ENCODE results near the gene EXOSC1.
A peak's percentile ranks its signal among the peaks of the same experiment; 100 is the strongest.
"Not testable (repeated sequence)": the region's sequence is repeated elsewhere in the genome, so short reads cannot be mapped to it uniquely, and the experiment has no call there.

Gene EXOSC1

GRCh38 chr10:97456686-97457065, 10.9 kb upstream of the EXOSC1 start:
- no peak for DNase-seq

- no peak for DNase-seq
These were observed 10.4 kb upstream of the EXOSC1 start for GRCh38 chr10:97456034-97456685.

- peak; percentile 44 for DNase-seq
These were observed 8.7 kb upstream of the EXOSC1 start for GRCh38 chr10:97454330-97455036.

- DNase-seq, result no peak
These were observed 6.5 kb upstream of the EXOSC1 start for GRCh38 chr10:97452352-97452751.

GRCh38 chr10:97451605-97452004, 5.8 kb upstream of the EXOSC1 start:
- no peak for DNase-seq

- DNase-seq, result no peak
These were observed 5.0 kb upstream of the EXOSC1 start for GRCh38 chr10:97450828-97451227.

- DNase-seq, result no peak
These were observed 467 bp downstream of the EXOSC1 start for GRCh38 chr10:97445357-97445721.

GRCh38 chr10:97444212-97444611, 1.6 kb downstream of the EXOSC1 start:
- no peak for DNase-seq

GRCh38 chr10:97442277-97442676, 3.5 kb downstream of the EXOSC1 start:
- no peak for DNase-seq

- no peak for DNase-seq
These were observed 10.6 kb downstream of the EXOSC1 start for GRCh38 chr10:97435211-97435610.

GRCh38 chr10:97434557-97434956, 11.2 kb downstream of the EXOSC1 start:
- no peak for DNase-seq

- DNase-seq, result no peak
These were observed 11.8 kb downstream of the EXOSC1 start for GRCh38 chr10:97434055-97434454.

- no peak for DNase-seq
These were observed 17.2 kb downstream of the EXOSC1 start for GRCh38 chr10:97428572-97428981.

GRCh38 chr10:97427571-97428179, 18.1 kb downstream of the EXOSC1 start:
- DNase-seq, result no peak

- DNase-seq, result no peak
These were observed 18.8 kb downstream of the EXOSC1 start for GRCh38 chr10:97426776-97427570.

GRCh38 chr10:97425964-97426775, 19.6 kb downstream of the EXOSC1 start, which contains the start of gene PGAM1:
Gene PGAM1 (plus strand): TSS chr10:97426191. CDS start chr10:97426308, 117 bp downstream.
- peak; percentile 89 for DNase-seq

GRCh38 chr10:97423757-97424098, 22.1 kb downstream of the EXOSC1 start:
- DNase-seq, result not testable (repeated sequence)

GRCh38 chr10:97416565-97416964, 29.2 kb downstream of the EXOSC1 start:
- no peak for DNase-seq

GRCh38 chr10:97412891-97413304, 32.9 kb downstream of the EXOSC1 start:
- no peak for DNase-seq

- DNase-seq, result no peak
These were observed 34.4 kb downstream of the EXOSC1 start for GRCh38 chr10:97411406-97411805.

GRCh38 chr10:97408496-97408992, 37.3 kb downstream of the EXOSC1 start:
- no peak for DNase-seq

- DNase-seq, result no peak
These were observed 37.9 kb downstream of the EXOSC1 start for GRCh38 chr10:97407952-97408248.

All from activated T-cell treated with anti-CD3 and anti-CD28 coated beads for 4 hours (primary cell).